ENCODE measurements around the gene DKK3. TPM values are rescaled to one million over a fixed set of nuclear protein-coding genes. Genes with fewer than 3 reads are reported as not detected.

The DKK3 gene
- polyA plus RNA-seq, 1 of the 3 experiments (the other 2 are of a cell fraction): 1,174 TPM

- no peak for TF ChIP-seq EZH2phosphoT487 (IDR thresholded peaks at IDR 0.05; ENCODE audit: borderline replicate concordance, low read depth)
Measured at GRCh38 chr11:11966354-11966741, 42.1 kb downstream of the DKK3 start (continued).

GRCh38 chr11:11965656-11966353 lies 42.6 kb downstream of the DKK3 start:
- no peak for DNase-seq
- H3K27me3 ChIP-seq (ENCODE audit: insufficient read depth): no peaks in the 10 kb centered on the region
- TF ChIP-seq JUND (IDR thresholded peaks at IDR 0.05): no peak
- no peak for TF ChIP-seq PBX3 (IDR thresholded peaks at IDR 0.05)
- no peak for TF ChIP-seq RFX5 (IDR thresholded peaks at IDR 0.05; ENCODE audit: low read length)
- TF ChIP-seq, protein P1, sequence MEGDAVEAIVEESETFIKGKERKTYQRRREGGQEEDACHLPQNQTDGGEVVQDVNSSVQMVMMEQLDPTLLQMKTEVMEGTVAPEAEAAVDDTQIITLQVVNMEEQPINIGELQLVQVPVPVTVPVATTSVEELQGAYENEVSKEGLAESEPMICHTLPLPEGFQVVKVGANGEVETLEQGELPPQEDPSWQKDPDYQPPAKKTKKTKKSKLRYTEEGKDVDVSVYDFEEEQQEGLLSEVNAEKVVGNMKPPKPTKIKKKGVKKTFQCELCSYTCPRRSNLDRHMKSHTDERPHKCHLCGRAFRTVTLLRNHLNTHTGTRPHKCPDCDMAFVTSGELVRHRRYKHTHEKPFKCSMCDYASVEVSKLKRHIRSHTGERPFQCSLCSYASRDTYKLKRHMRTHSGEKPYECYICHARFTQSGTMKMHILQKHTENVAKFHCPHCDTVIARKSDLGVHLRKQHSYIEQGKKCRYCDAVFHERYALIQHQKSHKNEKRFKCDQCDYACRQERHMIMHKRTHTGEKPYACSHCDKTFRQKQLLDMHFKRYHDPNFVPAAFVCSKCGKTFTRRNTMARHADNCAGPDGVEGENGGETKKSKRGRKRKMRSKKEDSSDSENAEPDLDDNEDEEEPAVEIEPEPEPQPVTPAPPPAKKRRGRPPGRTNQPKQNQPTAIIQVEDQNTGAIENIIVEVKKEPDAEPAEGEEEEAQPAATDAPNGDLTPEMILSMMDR (IDR thresholded peaks at IDR 0.05): no peak
- TF ChIP-seq EZH2phosphoT487 (IDR thresholded peaks at IDR 0.05; ENCODE audit: borderline replicate concordance, low read depth): no peak
- TF ChIP-seq RXRA (IDR thresholded peaks at IDR 0.05; ENCODE audit: borderline replicate concordance, low read depth): no peak
- TF ChIP-seq, protein P2, sequence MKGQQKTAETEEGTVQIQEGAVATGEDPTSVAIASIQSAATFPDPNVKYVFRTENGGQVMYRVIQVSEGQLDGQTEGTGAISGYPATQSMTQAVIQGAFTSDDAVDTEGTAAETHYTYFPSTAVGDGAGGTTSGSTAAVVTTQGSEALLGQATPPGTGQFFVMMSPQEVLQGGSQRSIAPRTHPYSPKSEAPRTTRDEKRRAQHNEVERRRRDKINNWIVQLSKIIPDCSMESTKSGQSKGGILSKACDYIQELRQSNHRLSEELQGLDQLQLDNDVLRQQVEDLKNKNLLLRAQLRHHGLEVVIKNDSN (IDR thresholded peaks at IDR 0.05; ENCODE audit: borderline replicate concordance, low read depth): no peak
- TF ChIP-seq GATA2 (CRISPR knock-in tag; IDR thresholded peaks at IDR 0.05): no peak
- no peak for TF ChIP-seq MEF2A (IDR thresholded peaks at IDR 0.05; ENCODE audit: borderline replicate concordance, low read depth)
- TF ChIP-seq RCOR1 (IDR thresholded peaks at IDR 0.05; ENCODE audit: low read length): no peak
- no peak for TF ChIP-seq REST (IDR thresholded peaks at IDR 0.05; ENCODE audit: low read depth, low read length)
- no peak for TF ChIP-seq MAX (IDR thresholded peaks at IDR 0.05; ENCODE audit: low read depth)
- TF ChIP-seq FOXJ3 (CRISPR knock-in tag; IDR thresholded peaks at IDR 0.05): no peak

More at GRCh38 chr11:11965656-11966353, 42.6 kb downstream of the DKK3 start:
- Histone ChIP-seq H3K9me3 (no peaks in the 10 kb centered on the region), H3K79me2 (ENCODE audit: insufficient read depth) (peaks cover 16% of the 10 kb centered on the region), H3K4me2 (no peak overlapping the region), H3K36me3 (replicated peaks in 1 of 2; ENCODE audit: control insufficient read depth in 1 of 2, insufficient read depth in 2 of 2, low read length in 1 of 2) (peaks cover 45 to 63% of the 10 kb centered on the region in 2 experiments), H3K4me1 (ENCODE audit: control insufficient read depth in 1 of 2, insufficient read depth in 2 of 2, low read depth in 1 of 2, low read length in 1 of 2) (peaks cover 16 to 73% of the 10 kb centered on the region in 2 experiments), H2AFZ (ENCODE audit: low read depth) (no peak overlapping the region), H4K20me1 (ENCODE audit: insufficient read depth) (no peaks in the 10 kb centered on the region), H3F3A (replicated peaks; ENCODE audit: insufficient read depth) (peaks cover 26% of the 10 kb centered on the region), H3K9ac (no peak overlapping the region), H3K9me2 (no peaks in the 10 kb centered on the region), H3K27ac (ENCODE audit: low read depth in 2 of 2, low read length in 1 of 2) (peak overlapping the region in 1 of 2 experiments; percentile 31; a peak in 1 of 4 replicates), H3K4me3 (ENCODE audit: low read depth in 2 of 2, low read length in 1 of 2) (no peak overlapping the region)
- ChIA-PET CTCF (interaction anchor here (0.7 to 5.0 kb wide), 14 partner anchors 11 to 158 kb away, joined by 3 to 39 read pairs (median 5); no protein-coding TSS in a partner anchor), POLR2A (interaction anchor here (1.7 kb wide), 1 partner anchor 14 kb away, joined by 10 read pairs; no protein-coding TSS in a partner anchor)
- 93% methylated on average over 6 of the region's 10 CpGs for WGBS (ENCODE audit: low lambda C conversion rate)
